GM21717 (cell line): Measurements from ENCODE around the gene TSTD2.
A peak's percentile ranks its signal among the peaks of the same experiment; 100 is the strongest.

Experiments used
- ATAC-seq: cut with Tn5 transposase; IDR thresholded peaks from one replicate; pipeline ENCODE4 v1.9.1; 2021; ENCODE audit warnings: mild to moderate bottlenecking, moderate library complexity; ENCODE audit not compliant: unreplicated experiment

The TSTD2 gene

DNA sequence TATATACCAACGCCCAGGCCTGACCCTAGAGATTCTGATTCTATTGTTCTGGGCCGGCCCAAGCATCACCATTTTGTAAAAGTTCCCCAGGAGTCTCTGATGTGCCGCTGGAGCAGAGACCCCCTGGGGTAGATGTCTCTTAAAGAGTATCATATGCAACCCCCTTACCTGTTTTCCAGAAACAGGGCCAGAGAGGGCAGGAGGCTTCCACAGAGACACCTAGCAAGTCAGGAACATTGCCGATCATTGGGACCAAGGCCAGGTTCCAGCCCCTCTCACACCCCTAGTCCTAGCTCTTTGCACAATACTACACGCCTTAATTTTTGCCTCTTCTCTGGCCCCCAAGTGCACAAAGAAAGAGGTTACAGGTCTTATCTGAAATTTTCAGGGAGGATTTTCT is 67.9 kb downstream of the TSTD2 start:
- no peak for ATAC-seq

DNA sequence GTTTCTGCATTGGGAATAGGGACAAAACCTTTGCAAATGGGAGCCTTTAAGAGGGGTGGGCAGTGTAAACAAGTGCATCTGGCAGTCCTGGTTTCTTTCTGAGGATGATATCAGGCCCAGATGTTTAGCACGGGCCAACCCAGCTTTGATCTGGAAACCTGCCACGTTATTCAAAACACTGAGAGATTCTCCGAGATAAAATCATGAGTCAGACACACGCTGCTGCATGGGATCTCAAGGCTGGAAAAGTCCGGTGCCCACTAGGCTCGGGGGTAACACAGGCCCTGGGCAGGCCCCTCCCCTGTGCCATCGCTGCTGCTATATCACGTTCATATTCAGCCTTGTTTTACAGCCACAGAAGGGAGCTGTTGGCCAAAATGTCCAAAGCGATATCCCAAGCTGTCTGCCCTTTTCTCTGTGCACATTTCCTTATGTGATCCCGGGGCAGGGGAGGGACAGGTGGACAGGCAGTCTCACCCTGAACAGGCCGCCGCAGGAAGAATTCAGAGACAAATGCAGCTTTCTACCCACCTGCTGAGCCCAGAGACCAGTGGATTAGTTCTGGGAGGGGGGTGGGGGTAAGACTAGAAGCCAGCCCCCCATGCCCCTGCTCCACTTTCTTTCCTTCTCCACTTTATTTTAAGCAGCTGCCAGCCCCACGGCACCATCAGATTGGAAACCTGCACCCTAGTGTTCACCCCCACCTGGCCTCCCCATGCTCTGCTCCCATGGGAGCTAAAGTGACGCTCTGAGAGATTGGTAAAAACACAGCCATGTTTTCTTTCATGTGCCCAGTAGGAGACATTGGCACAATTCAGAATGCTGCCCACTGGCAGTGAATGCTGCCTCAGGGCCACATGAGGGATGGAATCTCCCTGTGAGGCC is 68.6 kb downstream of the TSTD2 start:
- no peak for ATAC-seq

DNA sequence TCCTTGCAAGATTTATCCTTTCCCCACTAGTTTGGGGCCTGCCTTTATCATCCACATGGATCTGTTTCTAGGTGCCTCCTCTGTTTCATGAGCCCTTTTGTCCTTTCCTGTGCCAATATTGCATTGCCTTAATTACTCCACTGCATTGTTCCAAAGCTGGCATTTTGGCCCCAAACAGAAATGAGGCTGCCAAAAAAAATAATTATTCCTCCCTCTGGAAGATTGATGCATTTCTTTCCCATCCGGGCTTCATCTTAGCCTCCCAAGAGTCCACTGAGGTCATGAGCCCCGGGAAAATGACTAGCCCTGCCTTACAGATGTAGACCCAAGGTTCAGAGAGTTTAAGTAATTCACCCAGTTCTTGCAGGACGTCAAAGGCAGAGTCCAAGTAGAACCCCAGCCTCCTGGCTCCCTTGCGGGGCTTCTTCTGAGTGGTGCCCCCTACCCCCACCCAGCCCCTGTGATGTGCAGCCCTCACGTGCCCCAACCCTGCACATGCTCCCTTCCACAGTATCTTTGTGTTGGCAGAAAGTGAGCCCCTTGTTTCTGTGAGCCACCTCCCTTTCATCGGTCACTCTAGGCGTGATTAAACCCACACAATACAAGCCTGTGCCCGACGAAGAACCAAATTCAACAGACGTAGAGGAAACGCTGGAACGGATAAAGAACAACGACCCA is 69.6 kb downstream of the TSTD2 start:
- ATAC-seq = no peak

DNA sequence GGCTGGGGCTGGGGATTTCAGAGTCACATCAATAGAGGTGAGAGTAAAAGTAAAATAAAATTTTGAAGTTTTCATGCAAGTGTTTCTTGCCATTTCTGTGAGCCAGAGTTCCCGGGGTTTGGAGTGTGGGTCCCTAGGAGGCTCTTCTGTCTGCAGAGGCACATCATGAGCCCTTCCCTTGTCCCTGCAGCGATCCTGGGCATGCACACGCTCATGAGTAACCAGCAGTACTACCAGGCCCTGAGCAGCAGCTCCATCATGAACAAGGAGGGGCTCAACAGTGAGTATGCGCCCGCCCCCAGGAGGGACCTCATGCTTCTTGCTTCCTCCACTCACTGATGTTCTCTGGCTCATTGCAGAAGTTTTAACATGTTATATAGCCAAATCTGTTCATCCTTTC is 70.6 kb downstream of the TSTD2 start:
- no peak for ATAC-seq

DNA sequence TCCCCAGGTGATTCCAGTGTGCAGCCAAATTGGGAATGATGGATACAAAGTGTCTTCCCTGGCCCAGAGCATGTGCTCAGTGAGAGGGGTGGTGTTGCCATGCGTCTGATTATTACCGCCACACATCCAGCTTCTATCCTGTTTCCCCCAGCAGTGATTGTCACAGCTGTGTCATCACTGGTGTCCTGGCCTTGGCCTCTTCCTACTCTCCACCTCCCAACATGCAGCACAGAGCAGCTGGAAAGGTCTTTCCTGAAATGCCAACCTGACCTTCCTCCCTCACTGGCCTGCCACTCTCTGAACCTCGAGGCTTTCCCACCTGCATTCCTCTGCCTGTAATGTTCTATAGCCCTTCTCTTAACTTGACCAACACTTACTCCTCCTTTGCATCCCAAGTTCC is 71.7 kb downstream of the TSTD2 start:
- no peak for ATAC-seq

DNA sequence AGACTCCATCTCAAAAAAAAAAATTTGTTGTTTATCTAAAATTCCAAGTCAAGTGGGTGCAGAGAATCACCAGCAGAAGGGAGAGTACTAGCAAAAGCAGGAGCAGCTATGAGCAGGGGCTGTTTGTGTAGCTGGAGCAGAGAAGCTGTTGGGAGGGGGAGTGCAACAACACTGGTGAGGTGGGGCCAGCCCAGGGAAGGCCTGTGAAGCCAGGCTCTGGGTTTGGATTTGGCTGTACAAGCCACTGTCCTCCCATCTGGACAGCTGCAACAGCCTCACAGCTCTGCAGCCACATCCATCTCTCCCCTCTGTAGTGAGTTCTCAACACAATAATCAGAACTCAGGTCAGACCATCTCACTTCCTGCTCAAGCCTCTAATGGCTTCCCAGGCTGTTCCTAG is 72.3 kb downstream of the TSTD2 start:
- no peak for ATAC-seq

DNA sequence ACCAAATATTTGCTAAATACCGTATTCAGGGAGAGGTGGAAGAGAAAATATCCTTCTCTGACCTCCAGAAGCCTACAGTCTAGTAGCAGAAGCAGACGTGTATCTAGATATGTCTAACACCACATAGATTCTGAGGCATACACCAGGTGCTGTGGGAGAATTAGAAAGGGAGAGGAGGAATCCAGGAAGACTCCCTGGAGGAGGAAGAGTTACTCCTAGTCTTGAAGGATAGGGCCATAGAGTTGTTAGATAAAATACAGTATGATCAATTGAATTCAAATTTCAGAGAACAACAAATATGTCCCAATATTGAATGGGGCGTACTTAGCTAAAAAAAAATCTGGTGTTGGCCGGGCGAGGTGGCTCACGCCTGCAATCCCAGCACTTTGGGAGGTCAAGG is 73.0 kb downstream of the TSTD2 start:
- no peak for ATAC-seq

DNA sequence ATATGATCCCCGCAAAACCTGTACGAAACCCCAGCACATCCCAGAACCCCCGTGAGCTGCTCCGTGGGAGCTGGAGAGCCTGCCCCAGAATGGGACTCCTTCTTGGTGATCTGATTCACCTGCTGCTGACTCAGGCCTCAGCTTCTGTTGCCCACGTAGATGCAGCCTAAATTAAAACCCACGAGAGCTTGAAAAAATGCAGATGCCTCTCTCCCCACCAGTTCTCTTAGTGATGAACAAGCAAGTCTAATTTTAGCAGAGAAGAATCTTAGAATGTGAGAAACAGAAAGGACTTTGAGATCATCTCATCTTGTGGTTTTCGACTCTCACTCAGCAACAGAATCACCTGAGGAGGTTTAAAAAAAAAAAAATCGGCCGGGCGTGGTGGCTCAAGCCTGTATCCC is 74.1 kb downstream of the TSTD2 start:
- peak; percentile 74 for ATAC-seq

DNA sequence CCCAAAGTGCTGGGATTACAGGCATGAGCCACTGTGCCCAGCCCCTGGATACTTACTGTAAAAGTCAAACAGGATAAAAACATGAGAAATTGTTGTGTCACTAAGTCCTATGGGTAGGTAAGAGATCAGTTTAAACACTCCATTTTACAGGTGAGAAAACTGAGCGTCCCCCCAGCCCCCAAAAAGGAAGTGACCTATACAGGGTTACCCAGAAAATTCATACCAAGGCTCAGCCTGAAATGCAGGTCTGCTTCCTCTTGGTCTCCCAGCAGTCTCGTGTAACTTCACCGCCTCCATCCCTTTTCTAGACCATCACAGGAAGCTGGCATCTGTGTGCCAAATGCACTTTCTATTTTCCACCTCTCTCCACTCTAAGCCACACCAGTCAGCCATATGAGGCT is 74.5 kb downstream of the TSTD2 start:
- peak; percentile 41 for ATAC-seq

DNA sequence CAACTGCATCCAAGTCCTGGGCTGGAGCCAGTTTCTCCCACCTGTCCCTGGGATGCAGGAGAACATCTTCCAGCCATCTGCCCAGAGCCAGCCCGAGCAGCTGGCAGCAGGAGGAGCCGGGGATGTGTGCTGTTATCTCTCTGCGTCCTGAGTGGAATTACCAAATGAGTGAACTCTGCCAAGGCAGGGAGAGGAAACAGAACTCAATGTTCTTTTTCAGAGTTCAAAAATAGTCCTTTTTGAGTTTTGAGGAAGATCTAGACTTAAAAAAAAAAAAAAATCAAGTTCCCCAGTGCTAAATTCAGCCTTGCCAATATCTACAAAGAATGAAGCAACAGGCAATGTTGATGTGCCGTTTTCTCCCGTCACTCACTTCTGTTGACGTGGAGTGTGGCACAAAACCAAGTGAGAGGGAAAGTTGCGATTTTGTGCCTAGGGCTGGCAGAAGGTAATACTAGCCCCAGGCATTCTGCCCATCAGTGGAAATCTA is 75.5 kb downstream of the TSTD2 start:
- ATAC-seq = no peak

DNA sequence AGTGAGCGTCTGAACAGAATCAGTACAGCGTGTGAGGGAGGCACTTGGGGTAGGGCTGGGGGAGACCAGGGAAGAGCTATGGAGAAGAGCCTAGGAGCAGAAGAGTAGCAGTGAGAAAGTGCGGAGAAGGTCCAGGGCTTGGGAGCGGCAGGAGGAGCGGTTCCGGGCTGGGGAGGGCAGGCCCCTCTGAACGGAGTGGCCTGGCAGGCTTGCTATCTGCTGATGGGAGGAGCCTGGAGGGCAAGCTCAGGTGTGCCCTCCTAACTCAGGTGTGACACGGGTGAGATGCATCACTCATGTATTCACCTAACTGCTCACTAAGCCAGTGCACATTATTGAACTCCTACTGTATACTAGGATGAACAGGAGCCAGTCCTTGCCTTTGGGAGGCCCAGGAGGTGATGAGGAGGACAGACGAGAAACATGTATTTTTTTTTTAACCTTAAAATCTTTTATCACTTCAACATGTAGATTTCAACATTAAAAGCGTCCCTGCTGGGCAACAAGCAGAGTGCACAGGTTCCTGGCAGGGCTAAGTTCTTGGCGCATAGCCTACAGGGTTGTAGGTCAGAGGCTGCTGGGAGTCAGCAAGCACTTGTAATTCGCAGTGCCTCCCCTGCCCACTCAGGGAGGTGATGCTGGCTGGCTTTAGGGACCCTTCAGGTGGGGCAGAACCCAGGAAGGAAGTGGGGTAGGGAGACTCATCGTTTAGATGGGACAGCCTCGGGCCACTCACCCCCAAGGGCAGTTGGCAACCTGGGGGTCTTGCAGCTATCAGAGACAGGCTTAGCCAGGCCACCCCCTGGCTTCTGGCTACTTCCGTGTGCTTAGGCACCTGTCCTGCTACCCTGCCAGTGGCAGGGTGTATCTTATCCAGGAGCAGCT is 76.2 kb downstream of the TSTD2 start:
- ATAC-seq = no peak

DNA sequence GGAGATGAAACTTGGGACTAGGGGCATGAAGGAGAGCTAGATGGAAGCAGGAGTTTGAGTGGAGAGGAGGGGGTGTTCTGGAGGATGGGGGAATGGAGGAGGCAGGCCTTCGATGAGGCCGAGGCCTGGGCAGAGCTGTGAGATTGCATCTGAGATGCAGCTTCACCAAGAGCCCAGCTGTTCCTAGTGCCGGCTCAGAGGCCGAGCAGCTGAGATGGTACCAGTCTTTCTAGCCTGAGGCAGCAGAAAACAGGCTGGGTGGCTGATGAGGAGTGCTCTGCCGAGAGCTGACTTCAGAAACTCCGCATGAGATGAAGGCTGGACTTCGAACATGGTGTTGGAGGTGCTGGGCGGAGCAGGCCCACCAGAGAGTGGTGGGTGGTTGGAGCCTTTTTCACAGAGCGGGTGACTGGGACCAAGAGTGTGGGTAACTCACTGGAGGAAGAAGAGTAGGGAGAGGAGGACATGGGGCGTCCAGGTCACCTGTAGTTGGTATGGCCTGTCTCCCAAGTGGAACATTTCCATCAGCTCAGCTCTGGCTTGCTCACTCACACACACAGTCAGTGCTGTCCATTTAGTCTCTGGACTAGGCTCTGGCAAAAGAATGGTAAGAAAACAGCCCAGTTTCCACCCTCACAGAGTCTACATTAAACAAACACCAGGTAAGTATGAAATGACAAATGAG is 77.0 kb downstream of the TSTD2 start:
- no peak for ATAC-seq

DNA sequence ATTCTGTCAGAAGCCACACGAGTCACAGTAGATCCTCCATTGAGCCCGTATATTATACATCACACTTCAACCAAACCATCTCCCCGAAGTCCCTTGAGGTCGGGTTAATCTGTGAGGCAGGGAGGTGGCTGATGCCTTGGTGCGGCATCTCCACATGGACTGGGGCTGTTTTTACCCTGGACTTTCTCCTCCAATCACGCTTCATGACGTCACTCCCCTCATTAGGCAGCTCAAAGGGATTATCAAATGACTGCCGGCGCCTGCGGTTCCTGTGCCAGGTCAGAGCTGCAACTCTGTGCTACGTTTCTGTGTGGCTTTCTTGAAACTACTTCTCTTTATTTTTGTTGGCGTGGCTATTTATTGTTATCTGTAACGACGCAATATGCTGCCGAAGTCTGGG is 78.0 kb downstream of the TSTD2 start:
- ATAC-seq = no peak

DNA sequence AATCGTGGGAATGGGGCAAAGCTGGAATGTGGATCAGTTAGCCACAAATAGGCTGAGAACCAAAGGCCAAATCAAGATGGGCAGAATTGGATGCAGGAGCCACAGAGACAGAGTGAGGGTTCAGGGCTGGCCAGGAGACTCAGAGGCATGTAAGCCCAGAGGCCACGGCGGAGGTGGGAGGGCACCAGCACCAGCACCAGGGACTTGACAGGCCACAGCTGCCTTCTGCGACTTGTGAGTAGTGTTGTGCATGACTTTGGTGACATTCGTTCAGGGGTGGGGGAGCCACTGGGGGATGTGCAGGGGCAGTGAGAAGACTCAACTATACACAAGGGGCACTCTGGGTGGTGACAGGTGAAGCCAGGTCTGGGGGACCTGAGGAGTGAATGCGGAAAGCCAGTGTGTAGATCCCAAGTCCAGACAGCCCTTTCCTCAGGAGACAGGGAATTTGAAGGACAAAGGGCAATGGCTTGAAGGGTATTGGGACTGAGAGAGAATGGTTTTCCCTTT is 78.5 kb downstream of the TSTD2 start:
- ATAC-seq = no peak

DNA sequence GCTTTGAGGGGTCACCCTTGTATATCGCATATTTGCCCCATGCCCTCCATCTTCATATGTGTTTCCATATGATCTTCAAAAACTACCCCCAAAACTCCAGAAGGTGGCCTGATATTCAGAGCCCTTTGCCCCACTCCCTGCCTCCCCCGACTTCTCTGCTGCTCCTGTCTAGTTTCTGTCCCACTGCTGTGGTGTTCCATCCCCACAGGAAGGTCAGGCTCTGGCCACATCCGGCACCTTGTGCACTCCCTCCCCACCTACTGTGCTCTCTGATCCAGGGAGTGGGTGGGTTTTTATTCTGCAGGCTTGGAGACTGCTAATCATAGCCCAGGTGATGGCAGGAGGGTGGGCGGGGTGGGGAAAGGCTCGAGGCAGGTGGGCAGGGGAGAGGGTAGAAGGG is 79.3 kb downstream of the TSTD2 start:
- ATAC-seq = no peak

DNA sequence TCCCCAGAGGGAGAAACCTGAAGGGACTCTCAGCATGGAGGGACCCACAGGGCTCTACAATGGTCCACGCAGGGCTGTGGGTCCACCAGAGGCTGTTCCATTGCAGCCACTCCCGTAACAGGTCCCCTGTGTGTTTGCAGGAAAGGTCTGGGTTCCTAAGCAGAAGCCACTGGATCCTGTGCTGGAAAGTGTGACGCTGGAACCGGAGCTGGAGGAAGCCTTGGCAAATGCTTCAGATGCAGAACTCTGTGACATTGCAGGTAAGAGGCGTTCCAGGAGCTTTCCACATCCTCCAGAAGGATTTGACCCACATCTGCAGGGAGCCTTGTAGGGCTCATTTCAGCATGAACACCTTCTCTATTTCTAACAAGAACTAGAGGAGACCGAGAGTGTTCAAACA is 80.0 kb downstream of the TSTD2 start:
- no peak for ATAC-seq

DNA sequence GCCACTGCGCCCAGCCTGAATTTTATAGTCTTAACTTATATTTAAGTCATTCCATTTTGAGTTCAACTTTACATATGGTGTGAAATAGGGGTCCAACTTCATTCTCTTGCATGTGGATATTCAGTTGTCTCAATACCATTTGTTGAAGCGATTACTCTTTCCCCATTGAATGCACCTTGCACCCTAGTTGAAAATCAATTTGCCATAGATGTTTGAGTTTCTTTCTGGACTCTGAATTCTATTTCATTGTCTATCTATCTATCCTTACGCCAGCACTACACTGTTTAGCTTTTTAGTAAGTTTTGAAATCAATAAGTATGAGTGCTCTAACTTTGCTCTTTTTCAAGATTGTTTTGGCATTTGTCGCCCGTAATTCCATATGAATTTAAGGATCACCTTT is 81.9 kb downstream of the TSTD2 start:
- no peak for ATAC-seq

DNA sequence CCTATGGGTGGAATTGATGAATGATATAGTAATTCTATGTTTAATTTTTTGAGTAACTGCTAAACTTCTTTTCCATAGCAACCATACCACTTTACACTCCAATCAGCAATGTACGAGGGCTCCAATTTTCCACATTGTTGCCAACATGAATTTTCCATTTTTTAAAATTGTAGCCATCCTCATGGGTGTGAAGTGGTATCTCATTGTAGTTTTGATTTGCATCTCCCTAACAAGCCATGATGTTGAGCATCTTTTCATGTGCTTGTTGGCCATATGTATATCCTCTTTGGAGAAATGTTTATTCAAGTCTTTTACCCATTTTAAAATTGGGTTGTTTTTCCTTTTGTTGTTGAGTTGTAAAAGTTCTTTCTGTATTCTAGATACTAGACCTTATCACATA is 82.8 kb downstream of the TSTD2 start:
- no peak for ATAC-seq
